BE2C (cell line): ENCODE data around the gene HOXD10.

Experiments used
- DNase-seq: peaks from one replicate; pipeline ENCODE4 v3.0.0-alpha.2; 2020
- H3K27me3 ChIP-seq: fragments of 250-450 bp; sonication (Bioruptor Pico); 2 replicates; pipeline ENCODE4 v1.5.1; 2020; ENCODE audit warnings: mild to moderate bottlenecking
- H3K36me3 ChIP-seq: fragments of 250-450 bp; sonication (Bioruptor Pico); 2 replicates; pipeline ENCODE4 v1.5.1; 2020; ENCODE audit warnings: mild to moderate bottlenecking
- H3K4me1 ChIP-seq: fragments of 250-450 bp; sonication (Bioruptor Pico); 2 replicates; pipeline ENCODE4 v1.5.1; 2020
- H3K4me3 ChIP-seq: 2 replicates; pipeline ENCODE4 v1.5.1; 2011; ENCODE audit warnings: low read depth, low read length
- H3K9me3 ChIP-seq: fragments of 250-450 bp; sonication (Bioruptor Pico); 2 replicates; pipeline ENCODE4 v1.5.1; 2020
- CTCF ChIP-seq: IDR thresholded peaks from 2 replicates; pipeline ENCODE4 v1.5.1; 2012; ENCODE audit warnings: mild to moderate bottlenecking, low read depth, low read length

The HOXD10 gene

GRCh38 chr2:176081837-176082524, 34.6 kb upstream of the HOXD10 start:
- H3K4me3 ChIP-seq: peak overlapping the region; percentile 34
- H3K4me1 ChIP-seq: no peaks in the 10 kb centered on the region
- no peaks in the 10 kb centered on the region; the same call in 1 of the 2 replicates for H3K9me3 ChIP-seq
- H3K27me3 ChIP-seq: peaks cover 78% of the 10 kb centered on the region
- H3K36me3 ChIP-seq: no peaks in the 10 kb centered on the region
- DNase-seq: peak; percentile 62
- no peak for TF ChIP-seq CTCF

GRCh38 chr2:176082525-176082823, 34.1 kb upstream of the HOXD10 start:
- Histone ChIP-seq H3K9me3 (no peaks in the 10 kb centered on the region; the same call in 1 of the 2 replicates), H3K27me3 (peaks cover 83% of the 10 kb centered on the region), H3K4me1 (no peaks in the 10 kb centered on the region), H3K36me3 (no peaks in the 10 kb centered on the region), H3K4me3 (no peak overlapping the region)
- DNase-seq: no peak
- TF ChIP-seq CTCF: no peak

- DNase-seq: no peak
- no peak for TF ChIP-seq CTCF
- Histone ChIP-seq H3K27me3 (peaks cover 89% of the 10 kb centered on the region), H3K9me3 (no peaks in the 10 kb centered on the region; the same call in 1 of the 2 replicates), H3K4me3 (no peak overlapping the region), H3K4me1 (no peaks in the 10 kb centered on the region), H3K36me3 (no peaks in the 10 kb centered on the region)
Measured at GRCh38 chr2:176082824-176083751, 33.5 kb upstream of the HOXD10 start.

GRCh38 chr2:176083796-176084261, 32.7 kb upstream of the HOXD10 start, which contains the start of gene EVX2:
EVX2 (minus strand) TSS chr2:176083962; CDS start chr2:176083776, 186 bp downstream.
- H3K4me3 ChIP-seq: peak within 1 kb of the TSS; percentile 6; the same call in 1 of the 2 replicates
- no peaks in the 10 kb centered on the region; the same call in 1 of the 2 replicates for H3K9me3 ChIP-seq
- no peak for DNase-seq
- no peaks in the 10 kb centered on the region for H3K4me1 ChIP-seq
- no peaks in the 10 kb centered on the region for H3K36me3 ChIP-seq
- H3K27me3 ChIP-seq: peaks cover 92% of the 10 kb centered on the region
- TF ChIP-seq CTCF: no peak

- H3K4me3 ChIP-seq: peak overlapping the region; percentile 37
- no peak for TF ChIP-seq CTCF
- H3K36me3 ChIP-seq: no peaks in the 10 kb centered on the region
- no peaks in the 10 kb centered on the region for H3K4me1 ChIP-seq
- no peaks in the 10 kb centered on the region; the same call in 1 of the 2 replicates for H3K9me3 ChIP-seq
- H3K27me3 ChIP-seq: peaks cover 92% of the 10 kb centered on the region
- no peak for DNase-seq
Measured at GRCh38 chr2:176084611-176085119, 31.9 kb upstream of the HOXD10 start.
